Measurements from ENCODE around the gene MBOAT1.

GRCh38 chr6:20260360-20260759 lies 48.1 kb upstream of the MBOAT1 start:
- TF ChIP-seq ZFP30 (CRISPR knock-in tag; IDR thresholded peaks at IDR 0.05): no peak
- TF ChIP-seq GLIS3 (CRISPR knock-in tag; IDR thresholded peaks at IDR 0.05): no peak
- no peak for TF ChIP-seq ZFP3 (CRISPR knock-in tag; IDR thresholded peaks at IDR 0.05)
- TF ChIP-seq ZNF70 (CRISPR knock-in tag; IDR thresholded peaks at IDR 0.05): no peak
- TF ChIP-seq ZC3H10 (CRISPR knock-in tag; IDR thresholded peaks at IDR 0.05): no peak
- TF ChIP-seq PATZ1 (CRISPR knock-in tag; IDR thresholded peaks at IDR 0.05; ENCODE audit: borderline replicate concordance): no peak
- TF ChIP-seq CSDC2 (CRISPR knock-in tag; IDR thresholded peaks at IDR 0.05): no peak
- TF ChIP-seq SNAI2 (CRISPR knock-in tag; IDR thresholded peaks at IDR 0.05): no peak
- TF ChIP-seq RARB (CRISPR knock-in tag; IDR thresholded peaks at IDR 0.05): no peak
- no peak for TF ChIP-seq CREB5 (CRISPR knock-in tag; IDR thresholded peaks at IDR 0.05; ENCODE audit: low read depth)

All from SK-N-SH treated with all-trans-retinoic acid at 6 μM for 48 hours (cell line).